GM18520 (cell line): Measurements from ENCODE around the gene SLC22A1.
"Not testable (repeated sequence)": the region's sequence is repeated elsewhere in the genome, so short reads cannot be mapped to it uniquely, and the experiment has no call there.

ENCODE experiments used
- ATAC-seq: cut with Tn5 transposase; IDR thresholded peaks from one replicate; pipeline ENCODE4 v1.9.1; 2021; ENCODE audit not compliant: unreplicated experiment

The SLC22A1 gene

DNA sequence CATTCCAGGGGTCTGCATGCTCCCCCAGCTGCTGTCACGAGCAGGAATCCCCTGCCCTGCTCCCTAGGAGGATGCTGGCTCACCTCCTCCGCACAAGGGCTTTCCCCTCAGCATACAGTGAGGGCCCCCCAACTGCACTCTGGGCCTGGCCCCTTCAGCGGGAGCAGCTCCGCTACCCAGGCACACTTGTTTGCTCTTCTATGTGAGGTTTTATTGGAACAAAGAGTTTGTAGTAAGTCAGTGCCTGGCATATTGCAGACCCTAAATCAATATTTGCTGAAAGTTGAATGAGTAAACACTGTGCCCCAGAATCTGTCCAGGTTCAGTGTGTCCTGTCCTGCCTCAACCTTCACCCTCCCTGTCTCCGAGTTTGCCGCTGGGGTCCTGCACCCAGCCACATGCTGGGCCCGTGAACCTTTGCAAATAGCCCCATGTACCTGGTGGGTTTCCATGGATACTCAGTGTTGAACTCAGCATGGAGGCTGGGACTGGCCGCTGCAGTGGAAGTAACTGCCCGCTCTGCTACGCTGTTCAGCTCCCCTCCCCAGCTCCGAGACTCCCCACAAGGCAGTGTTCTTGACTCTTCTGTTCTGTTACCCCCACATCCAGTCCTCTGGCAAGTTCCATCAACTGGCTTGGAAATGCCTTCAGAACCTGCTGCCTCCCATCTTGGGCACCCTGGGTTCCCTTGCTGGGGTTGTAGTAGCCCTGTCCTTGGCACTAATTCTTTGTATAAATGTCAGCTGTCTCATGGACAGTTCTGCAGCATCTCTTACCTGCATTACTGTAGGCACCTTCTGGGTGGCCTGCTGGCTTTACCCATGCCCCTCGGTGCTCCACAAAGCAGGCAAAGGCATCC is 15.7 kb downstream of the SLC22A1 start:
- no peak for ATAC-seq

DNA sequence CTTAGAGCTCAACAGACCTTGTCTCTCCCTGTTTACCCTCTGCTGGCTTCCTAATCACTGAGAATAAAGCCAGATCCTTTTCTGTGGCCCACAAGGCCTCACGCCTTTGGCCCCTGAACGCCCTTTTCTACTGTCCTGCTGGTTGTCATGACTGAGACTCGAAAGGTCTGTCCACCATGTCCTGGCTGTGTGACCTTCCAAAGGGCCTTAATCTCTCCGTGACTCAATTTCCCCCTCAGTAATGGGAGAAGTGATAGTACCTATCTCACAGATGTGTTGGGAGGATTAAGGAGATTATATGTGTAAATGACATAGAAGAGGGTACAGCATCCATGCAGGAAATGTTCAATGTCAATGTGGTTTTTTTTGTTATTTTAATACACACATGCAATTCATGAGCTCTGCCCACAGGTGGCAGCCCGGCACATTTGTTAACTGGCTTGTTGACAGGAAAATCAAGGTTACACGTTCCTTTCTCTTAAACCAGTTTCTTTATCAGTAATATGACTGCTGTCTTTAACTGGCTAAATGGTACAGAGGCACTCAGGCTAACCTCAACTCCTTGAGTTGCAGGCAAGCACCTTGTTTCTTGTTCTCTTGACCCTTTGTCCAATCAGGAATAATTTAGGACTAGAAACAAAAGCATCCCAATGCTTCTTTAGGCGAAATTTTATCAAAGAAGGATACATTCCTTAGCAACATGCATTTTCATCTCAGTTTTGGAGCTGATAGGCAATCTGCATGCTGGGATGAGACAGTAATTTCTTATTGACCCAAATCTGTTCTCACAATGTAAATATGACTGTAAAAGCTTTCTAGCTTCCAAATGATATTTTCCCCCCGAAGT is 16.6 kb downstream of the SLC22A1 start:
- peak; percentile 58 for ATAC-seq

DNA sequence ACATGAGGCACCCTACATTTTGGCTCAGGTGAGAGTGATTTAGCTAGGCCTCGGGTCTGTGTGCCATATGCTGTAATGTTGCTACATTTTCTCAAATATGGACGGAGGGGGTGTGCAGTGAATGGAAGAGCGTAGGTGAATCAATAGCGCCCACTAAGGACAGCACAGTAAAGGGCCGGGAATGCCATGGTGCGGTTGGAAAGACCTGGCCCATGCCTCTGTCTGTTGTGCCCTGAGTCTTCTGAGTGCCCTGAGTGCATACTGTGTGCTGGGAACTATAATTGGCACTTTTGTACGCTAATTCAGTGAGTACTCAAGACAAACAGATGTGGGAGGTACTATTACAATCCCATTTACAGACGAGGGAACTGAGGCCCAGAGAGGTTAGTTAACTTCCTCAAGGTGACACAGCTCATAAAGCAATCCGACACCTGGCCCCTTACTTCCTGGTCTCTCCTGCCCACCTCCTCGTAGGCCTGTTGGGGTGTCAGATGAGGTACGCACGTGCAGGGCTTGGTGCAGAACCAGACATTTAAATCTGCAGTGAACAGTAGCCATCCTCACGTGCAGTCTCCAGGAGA is 17.3 kb downstream of the SLC22A1 start:
- ATAC-seq, result no peak

DNA sequence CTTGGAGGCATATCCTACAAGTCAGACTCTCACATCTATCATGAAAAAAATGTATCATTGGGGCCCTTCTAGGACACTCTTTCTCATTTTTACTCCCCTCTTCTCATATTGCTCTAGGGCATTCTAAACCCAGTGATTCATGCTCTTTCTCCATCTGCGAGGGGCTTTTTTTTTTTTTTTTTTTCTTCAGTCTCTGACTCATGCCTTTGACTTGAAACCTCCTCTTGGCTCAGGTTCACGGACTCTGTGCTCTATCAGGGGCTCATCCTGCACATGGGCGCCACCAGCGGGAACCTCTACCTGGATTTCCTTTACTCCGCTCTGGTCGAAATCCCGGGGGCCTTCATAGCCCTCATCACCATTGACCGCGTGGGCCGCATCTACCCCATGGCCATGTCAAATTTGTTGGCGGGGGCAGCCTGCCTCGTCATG is 17.8 kb downstream of the SLC22A1 start:
- ATAC-seq, result no peak

DNA sequence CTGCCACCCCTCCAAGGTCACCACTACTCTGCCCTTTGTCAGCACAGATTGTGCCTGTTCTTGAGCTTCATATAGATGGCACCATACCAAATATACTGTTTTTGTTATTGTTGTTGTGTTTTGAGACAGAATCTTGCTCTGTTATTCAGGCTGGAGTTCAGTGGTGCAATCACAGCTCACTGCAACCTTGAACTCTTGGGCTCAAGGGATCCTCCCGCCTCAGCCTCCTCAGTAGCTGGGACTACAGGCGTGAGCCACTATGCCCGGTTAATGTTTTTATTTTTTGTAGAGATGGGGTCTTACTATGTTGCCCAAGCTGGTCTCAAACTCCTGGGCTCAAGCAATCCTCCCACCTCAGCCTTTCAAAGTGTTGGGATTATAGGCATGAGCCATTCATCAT is 18.9 kb downstream of the SLC22A1 start:
- not testable (repeated sequence) for ATAC-seq

DNA sequence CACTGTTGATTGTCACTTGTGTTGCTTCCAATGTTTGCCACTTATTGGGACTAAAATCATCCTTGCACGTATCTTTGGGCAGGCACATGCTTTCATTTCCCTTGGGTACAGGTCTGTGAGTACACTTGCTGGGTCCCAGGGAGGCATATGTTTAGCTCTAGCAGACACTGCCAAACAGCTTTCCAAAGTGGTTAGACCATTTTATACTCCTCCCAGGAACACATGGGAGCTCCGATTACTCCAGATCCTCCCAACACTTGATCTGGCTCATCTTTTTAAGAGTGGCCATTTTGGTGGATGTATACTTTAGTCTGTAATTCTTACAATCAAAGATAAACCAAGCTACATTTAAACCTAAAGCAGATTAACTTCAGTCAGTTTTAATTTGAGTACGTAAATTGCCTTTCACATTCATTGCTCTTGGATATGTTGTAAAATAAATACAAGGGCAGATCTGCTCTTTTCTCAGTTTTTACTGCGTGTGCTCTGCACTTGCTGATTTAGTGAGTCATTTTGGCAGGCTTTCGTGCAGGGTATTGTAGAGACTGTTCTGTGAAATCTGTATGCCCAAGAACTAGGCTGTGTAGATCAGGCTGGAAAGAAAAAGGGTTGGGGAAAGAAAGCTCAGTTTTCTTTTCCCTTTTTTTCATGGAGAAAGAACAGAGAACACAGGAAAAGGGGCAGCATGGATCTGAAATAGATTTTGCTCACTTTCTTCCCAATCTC is 19.5 kb downstream of the SLC22A1 start:
- ATAC-seq, result no peak

DNA sequence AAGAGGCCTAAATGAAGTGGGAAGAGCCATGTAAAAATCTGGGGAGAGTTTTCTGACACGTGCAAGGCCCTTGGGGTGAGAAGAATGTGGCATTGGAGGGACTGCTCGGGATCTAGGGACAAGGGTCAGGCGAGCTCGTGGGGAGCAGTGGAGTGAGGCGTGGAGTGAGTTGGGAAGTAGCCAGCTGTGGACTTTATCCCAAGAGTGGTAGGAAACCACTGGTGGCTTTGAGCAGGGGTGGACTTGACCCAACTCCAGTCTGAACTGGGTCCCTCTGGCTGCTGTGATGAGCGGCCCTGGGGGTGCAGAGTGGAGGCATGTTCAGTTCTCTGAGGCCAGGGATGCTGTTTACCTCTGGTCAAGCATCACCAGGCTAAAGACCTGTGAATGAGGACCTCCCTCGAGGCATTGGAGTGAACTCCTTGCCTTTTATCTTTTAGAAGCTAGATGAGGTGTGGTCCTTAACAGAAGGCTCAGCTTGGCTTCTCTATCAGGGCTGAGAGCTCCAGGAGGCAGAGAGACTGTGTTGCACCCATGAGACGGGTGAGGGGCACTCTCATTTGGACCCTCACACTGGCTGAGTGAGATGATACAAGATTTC is 20.6 kb downstream of the SLC22A1 start:
- no peak for ATAC-seq

DNA sequence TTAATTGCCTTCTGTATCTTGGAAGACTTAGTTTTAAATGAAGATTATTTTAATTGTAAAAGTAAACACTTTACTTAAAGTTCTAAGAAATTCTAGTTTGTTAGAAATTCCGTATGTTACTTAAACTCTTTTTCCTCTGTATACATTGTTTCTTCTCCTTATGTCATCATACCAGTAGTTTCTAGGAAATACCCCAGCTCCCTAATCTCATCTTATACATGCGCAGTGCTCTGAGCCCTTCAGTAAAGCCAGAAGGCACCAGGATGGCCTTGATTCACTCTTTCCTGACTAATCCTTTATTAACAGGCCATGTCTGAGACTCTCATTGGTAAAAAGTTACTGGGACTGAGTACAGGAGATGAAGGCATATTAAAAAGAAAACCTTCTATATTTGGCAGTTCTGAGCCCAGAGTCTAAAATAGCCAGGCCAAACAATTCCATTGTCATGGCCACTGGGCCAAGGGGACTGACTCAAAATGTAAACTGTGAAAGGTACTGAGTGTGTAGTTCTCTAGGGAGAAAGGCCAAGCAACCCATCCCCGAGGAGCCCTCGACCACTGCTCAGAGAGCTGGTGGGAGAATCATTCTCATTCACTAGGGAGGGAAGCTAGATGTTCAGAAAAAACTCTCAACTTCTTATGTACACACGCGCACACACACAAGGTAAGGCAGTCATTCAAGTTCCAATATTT is 25.0 kb downstream of the SLC22A1 start:
- ATAC-seq, result no peak

DNA sequence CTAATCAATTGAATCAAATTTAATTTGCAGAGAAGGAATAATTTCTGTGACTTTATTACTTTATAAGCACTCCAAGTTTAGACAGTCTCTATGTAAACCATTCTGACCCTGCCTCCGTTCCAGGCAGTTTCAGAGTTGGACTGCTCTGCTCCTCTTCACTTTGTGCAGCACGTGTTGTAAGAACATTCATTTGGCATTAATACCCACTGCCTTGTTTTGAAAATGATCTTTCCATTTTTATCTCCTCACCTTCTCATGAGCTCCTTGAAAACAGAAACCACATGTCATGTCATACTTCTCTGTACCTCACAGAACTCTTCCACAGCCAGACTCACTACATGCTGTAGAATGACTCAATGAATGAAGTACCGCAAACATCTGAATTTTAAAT is 25.5 kb downstream of the SLC22A1 start:
- ATAC-seq, result no peak

DNA sequence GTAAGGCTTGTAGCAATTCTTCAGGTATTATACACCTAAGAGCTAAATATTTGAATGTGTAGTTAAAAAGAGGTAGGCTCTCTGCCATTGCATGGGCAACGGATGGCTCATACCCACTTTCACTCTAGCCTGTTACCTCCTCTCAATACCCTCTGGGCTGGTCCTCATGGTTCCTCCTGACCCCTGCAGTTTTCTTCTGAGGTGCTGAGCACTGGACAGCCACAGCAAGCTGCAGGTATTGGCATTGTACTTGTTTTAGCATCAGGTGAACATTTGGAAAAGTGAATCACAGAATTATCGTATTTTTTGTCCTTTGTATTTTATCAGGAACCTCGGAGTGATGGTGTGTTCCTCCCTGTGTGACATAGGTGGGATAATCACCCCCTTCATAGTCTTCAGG is 32.9 kb downstream of the SLC22A1 start:
- ATAC-seq, result no peak

DNA sequence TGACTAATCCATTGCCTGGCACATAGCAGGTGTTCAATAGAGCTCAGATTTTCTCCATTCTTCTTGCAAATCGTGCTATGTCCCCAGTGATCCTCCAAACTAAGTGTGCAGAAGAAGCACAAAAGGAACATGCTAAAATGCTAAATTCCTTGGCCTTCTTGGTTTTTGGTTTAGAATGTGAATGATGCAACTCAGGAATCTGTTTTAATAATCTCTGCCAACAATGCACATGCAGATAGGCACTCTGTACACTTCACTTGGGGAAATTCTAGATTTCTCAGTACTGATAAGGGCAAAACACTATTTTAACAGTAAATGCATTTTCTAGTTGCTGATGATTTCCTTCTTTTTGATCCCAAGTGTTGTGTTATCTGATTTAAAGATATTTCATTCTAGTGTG is 35.2 kb downstream of the SLC22A1 start:
- no peak for ATAC-seq

DNA sequence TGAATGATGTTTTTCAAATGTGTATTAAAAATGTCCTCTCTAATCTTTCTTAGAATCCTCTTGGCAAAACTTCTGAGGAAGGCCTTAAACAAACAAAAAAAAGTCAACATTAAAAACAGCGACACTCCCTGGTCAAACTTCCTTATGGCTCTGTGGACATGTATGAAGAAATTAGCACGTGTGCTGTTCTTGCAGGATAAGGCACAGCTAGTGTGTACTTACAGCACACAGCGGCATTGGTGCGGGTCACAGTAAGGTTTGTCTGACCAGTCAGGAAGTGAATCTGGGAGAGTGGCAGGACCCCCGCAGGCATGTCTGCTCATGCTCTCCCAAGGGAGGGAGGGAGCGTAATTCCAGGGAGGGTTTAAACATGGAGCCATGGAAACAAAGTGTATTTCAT is 38.8 kb downstream of the SLC22A1 start:
- ATAC-seq, result no peak

DNA sequence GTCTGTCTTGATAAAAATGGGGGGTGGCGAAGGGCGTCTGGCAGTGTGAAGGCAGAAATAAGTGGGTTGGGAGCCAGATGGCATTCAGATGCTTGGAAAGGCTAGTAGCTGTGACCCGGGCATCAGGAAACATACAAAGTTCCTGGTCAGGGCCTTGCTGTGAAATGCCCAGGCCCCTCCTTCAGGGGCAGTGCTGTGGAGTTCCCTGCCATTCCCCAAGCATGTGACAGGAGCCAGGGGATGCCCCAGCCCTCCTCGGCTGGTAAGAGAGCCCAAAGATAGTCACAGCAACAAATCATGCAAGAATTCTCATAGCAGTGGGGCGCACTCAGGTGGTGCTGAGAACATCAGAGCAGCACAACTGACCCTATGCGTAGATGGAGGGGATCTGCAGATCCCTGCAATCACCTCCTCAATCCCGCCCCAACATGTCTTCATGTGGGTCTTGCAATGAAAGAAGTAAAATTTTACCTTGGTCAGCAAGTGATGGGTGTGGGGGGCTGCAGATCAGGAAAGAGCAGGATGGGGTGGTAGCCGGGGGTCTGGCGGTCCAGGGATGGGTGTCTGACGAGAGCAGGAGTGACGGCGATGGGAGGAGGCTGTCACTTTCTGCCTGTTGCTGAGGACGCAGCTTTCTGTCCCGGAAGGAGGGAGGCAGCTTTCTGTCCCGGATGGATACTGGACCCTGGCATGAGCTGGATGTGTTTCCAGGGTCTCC is 39.5 kb downstream of the SLC22A1 start:
- no peak for ATAC-seq

DNA sequence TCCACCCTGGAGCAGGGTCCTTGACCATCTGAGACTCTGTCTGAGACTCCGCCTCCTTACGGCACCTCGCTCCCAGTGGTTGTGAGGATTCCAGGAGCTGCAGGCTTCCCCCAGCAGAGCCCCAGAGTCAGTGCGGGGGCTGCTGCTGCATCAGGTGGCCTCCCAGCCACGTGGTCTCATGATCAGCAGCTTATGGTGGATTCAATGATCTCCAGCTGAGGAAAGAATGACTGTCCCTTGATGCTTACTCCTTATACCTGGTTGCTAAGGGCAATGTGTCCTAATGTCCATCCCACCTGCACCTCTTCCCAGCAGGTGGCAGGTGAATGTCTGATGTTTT is 40.0 kb downstream of the SLC22A1 start:
- no peak for ATAC-seq

DNA sequence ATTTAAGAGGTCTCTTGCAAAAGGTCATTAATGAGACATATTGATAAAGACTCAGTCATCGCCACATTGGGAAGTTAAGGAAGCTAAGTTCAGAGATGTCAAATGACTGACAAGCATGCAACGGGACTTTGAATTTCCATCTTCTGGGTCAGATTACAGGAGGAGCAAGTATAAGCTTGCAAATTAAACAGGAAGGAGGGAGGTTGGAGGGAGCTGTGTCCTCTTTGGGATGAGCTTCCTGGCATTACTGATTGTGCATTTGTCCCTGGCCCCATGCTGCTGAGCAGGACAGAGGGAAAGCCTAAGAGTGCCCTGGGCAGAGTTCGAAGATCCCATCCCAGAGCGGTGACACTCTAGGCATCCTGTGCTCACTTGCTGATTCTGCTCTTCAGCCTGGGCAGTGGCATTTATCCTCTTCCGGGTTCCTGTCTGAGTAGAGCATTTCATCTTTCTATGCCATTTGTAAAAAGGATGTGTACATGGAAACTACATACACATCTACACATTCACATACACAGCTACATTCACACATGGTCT is 40.5 kb downstream of the SLC22A1 start:
- ATAC-seq, result no peak

DNA sequence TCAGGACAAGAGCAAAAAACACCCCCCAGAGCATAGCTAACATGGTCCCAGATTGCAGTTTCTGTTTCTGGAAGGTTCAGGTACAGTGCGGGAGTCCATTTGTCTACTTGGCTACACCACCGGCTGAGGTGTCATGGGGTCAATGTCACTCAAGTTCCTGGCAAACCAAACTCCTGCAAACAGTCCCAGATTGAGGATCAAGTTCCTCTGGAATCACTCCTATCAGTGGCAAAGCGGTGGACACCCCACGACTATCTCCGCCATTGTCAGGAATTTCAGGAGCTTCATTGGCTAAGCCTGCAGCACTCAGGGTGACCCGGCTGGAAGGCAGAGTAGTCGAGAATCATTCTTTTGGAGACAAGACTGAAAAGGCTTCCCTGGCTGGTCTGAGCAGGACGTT is 41.8 kb downstream of the SLC22A1 start:
- ATAC-seq, result no peak

DNA sequence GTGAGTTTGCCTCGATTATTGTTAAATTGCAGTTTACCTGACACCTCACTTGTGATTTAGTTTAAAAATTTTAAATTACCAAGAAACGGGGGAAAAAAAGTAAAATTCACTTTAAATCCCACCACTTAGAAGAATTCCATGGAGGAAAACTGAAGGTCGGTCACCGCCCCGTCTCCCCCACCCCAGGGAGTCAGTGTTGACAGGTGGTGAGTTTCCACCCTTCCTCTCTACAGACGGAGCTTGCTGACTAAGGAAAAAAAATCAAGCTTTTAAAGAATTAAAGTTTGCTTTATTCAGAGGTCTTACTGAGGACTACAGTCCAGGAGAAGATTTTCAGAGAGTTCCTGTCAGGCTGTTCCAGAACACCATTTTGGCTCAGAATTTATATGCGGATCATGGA is 42.3 kb downstream of the SLC22A1 start:
- no peak for ATAC-seq

DNA sequence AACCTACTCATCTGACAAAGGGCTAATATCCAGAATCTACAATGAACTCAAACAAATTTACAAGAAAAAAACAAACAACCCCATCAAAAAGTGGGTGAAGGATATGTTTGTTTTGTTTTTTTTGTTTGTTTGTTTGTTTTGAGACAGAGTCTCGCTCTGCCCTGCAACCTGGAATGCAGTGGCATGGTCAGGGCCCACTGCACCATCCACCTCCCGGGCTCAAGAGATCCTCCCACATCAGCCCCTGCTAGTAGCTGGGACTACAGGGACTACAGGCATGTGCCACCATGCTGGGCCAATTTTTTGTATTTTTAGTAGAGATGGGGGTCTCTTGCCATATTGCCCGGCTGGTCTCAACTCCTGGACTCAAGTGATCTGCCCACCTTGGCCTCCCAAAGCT is 44.3 kb downstream of the SLC22A1 start:
- not testable (repeated sequence) for ATAC-seq
